Mammary epithelial cell (primary cell): ENCODE results near the gene ARID4A.

Experiments
- EZH2 ChIP-seq: IDR thresholded peaks from 2 replicates; pipeline ENCODE4 v1.6.1; 2012; ENCODE audit warnings: low read length, inconsistent platforms, borderline replicate concordance
- TF ChIP-seq, protein P1 (sequence below), 2 donors: IDR thresholded peaks in 1 of 2; conservative IDR thresholded peaks in 1 of 2; 2 replicates each; pipeline ENCODE4 v1.5.1; 2011 to 2012; ENCODE audit warnings: inconsistent platforms in 2 of 2, low read length in 2 of 2, mild to moderate bottlenecking in 2 of 2, control low read depth in 1 of 2, low read depth in 1 of 2; ENCODE audit not compliant: insufficient read depth in 1 of 2; ENCODE audit errors: extremely low read depth in 1 of 2

DNA sequence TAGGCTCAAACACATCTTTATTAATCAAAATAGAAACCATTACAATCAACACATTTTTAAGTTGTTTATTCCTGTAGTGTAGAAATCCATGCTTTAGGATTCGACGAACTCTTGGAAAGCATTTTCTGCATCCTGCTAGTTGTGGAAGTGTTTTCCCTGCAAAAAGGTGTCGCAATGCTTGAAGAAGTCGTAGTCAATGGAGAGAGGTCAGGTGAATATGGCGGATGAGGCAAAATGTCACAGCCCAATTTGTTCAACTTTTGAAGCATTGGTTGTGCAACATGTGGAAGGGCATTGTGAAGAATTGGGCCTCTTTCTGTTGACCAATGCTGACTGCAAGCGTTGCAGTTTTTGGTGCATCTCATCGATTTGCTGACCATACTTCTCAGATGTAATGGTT lies 4.2 kb upstream of the ARID4A start:
- TF ChIP-seq, protein P1, sequence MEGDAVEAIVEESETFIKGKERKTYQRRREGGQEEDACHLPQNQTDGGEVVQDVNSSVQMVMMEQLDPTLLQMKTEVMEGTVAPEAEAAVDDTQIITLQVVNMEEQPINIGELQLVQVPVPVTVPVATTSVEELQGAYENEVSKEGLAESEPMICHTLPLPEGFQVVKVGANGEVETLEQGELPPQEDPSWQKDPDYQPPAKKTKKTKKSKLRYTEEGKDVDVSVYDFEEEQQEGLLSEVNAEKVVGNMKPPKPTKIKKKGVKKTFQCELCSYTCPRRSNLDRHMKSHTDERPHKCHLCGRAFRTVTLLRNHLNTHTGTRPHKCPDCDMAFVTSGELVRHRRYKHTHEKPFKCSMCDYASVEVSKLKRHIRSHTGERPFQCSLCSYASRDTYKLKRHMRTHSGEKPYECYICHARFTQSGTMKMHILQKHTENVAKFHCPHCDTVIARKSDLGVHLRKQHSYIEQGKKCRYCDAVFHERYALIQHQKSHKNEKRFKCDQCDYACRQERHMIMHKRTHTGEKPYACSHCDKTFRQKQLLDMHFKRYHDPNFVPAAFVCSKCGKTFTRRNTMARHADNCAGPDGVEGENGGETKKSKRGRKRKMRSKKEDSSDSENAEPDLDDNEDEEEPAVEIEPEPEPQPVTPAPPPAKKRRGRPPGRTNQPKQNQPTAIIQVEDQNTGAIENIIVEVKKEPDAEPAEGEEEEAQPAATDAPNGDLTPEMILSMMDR (conservative IDR thresholded peaks at IDR 0.05 in 1 of 2, IDR thresholded peaks at IDR 0.05 in 1 of 2; ENCODE audit: extremely low read depth in 1 of 2, insufficient read depth in 1 of 2, low read depth in 1 of 2, low read length in 2 of 2): no peak
- TF ChIP-seq EZH2: no peak
